GM18505 (cell line): Measurements from ENCODE around the gene PLXNC1.
A peak's percentile ranks its signal among the peaks of the same experiment; 100 is the strongest.

Experiments
- ATAC-seq: cut with Tn5 transposase; IDR thresholded peaks from one replicate; pipeline ENCODE4 v1.9.1; 2021; ENCODE audit not compliant: unreplicated experiment
- POLR2A ChIP-seq: IDR thresholded peaks from 4 replicates; pipeline ENCODE4 v1.6.1; 2011; ENCODE audit warnings: borderline replicate concordance; ENCODE audit not compliant: insufficient read depth, insufficient read length; ENCODE audit errors: extremely low read depth

Gene PLXNC1

GRCh38 chr12:94202245-94203180 lies 54.1 kb downstream of the PLXNC1 start:
- no peak for TF ChIP-seq POLR2A
- ATAC-seq = no peak

- ATAC-seq = no peak
- no peak for TF ChIP-seq POLR2A
These were observed 54.8 kb downstream of the PLXNC1 start for GRCh38 chr12:94203181-94203546.

GRCh38 chr12:94203796-94204195 lies 55.4 kb downstream of the PLXNC1 start:
- TF ChIP-seq POLR2A = no peak
- ATAC-seq = no peak

- ATAC-seq = no peak
- peak; percentile 19 for TF ChIP-seq POLR2A
These were observed 56.3 kb downstream of the PLXNC1 start for GRCh38 chr12:94204499-94205247.

- no peak for ATAC-seq
- no peak for TF ChIP-seq POLR2A
These were observed 57.4 kb downstream of the PLXNC1 start for GRCh38 chr12:94205822-94206221.

GRCh38 chr12:94206886-94207285 lies 58.5 kb downstream of the PLXNC1 start:
- ATAC-seq = no peak
- no peak for TF ChIP-seq POLR2A

- no peak for ATAC-seq
- TF ChIP-seq POLR2A = no peak
These were observed 59.1 kb downstream of the PLXNC1 start for GRCh38 chr12:94207467-94207848.

- ATAC-seq = peak; percentile 78
- peak; percentile 4 for TF ChIP-seq POLR2A
These were observed 59.7 kb downstream of the PLXNC1 start for GRCh38 chr12:94207849-94208621.

- TF ChIP-seq POLR2A = peak; percentile 51
- peak; percentile 40 for ATAC-seq
These were observed 60.2 kb downstream of the PLXNC1 start for GRCh38 chr12:94208622-94208966.

GRCh38 chr12:94209240-94209639 lies 60.9 kb downstream of the PLXNC1 start:
- no peak for ATAC-seq
- TF ChIP-seq POLR2A = no peak

- TF ChIP-seq POLR2A = no peak
- no peak for ATAC-seq
These were observed 62.6 kb downstream of the PLXNC1 start for GRCh38 chr12:94211021-94211420.

- no peak for TF ChIP-seq POLR2A
These were observed 69.9 kb downstream of the PLXNC1 start for GRCh38 chr12:94218233-94218632.

GRCh38 chr12:94219622-94220302 lies 71.4 kb downstream of the PLXNC1 start:
- no peak for TF ChIP-seq POLR2A
- ATAC-seq = no peak

More at GRCh38 chr12:94218233-94218632, 69.9 kb downstream of the PLXNC1 start:
- no peak for ATAC-seq
